HFF-Myc (cell line): ENCODE measurements around the gene OVOL3.

Experiments used
- DNase-seq: peaks from one replicate; pipeline ENCODE4 v3.0.0-alpha.2; 2011; ENCODE audit warnings: low read depth; ENCODE audit errors: extremely low read depth
- H3K4me3 ChIP-seq: replicated peaks from 2 replicates; pipeline ENCODE4 v1.5.1; 2011; ENCODE audit warnings: low read depth, mild to moderate bottlenecking, control low read depth, low read length
- TF ChIP-seq, protein P1 (sequence below): IDR thresholded peaks from 2 replicates; pipeline ENCODE4 v1.5.1; 2012; ENCODE audit warnings: mild to moderate bottlenecking, low read depth, low read length, control low read depth; ENCODE audit errors: missing control alignments

The OVOL3 gene

DNA sequence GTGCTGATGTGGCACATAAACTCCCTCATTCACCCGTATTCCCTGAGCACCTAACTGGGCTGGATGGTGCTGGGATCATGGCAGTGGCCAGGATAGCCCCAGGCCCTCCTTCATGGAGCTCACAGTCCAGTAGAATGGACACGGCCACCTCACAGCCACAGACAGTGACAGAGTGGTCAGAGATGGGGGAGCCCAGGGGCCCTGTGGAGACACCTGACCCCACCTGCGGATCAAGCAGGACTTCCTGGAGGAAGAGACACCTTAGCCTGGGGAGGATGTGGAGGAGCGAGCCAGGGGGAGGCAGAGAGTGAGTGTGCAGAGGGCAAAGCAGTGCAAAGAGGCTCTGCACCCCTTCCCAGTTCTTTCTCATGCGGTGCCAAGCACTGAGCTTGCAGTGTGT lies 21.1 kb upstream of the OVOL3 start:
- H3K4me3 ChIP-seq, result no peak overlapping the region
- TF ChIP-seq, protein P1, sequence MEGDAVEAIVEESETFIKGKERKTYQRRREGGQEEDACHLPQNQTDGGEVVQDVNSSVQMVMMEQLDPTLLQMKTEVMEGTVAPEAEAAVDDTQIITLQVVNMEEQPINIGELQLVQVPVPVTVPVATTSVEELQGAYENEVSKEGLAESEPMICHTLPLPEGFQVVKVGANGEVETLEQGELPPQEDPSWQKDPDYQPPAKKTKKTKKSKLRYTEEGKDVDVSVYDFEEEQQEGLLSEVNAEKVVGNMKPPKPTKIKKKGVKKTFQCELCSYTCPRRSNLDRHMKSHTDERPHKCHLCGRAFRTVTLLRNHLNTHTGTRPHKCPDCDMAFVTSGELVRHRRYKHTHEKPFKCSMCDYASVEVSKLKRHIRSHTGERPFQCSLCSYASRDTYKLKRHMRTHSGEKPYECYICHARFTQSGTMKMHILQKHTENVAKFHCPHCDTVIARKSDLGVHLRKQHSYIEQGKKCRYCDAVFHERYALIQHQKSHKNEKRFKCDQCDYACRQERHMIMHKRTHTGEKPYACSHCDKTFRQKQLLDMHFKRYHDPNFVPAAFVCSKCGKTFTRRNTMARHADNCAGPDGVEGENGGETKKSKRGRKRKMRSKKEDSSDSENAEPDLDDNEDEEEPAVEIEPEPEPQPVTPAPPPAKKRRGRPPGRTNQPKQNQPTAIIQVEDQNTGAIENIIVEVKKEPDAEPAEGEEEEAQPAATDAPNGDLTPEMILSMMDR, result no peak
- DNase-seq, result no peak

DNA sequence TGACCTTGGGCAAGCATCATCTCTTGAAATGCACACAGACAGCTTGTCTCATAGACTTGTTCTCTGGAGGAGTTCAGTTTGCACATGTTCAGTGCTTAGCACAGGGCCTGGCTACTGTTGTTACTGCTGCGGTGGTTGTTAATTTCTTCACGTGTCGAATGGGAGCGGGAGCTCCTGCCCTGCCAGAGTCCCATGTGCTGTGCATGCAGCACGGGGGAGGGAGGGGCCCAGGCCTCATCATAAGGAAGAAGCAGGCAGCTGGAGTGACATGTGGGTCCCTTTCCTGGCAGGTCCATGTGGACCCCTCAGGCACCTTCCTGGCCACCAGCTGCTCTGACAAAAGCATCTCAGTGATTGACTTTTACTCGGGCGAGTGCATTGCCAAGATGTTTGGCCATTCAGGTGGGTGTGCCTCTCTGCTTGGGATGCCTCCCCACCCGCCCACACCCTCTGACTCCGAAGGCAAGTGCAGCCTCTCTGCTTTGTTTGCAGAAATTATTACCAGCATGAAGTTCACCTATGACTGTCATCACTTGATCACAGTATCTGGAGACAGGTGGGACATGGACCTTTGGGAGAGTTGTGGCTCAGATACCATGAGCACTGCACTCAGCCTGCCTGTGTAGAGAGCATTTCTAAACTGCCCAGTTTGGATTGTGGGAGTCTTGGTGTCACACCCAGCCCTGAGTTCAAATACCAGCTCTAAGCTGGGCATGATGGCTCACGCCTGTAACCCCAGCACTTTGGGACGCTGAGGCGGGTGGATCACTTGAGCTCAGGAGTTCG lies 19.8 kb upstream of the OVOL3 start:
- TF ChIP-seq, protein P1, result no peak
- DNase-seq, result no peak
- no peak overlapping the region for H3K4me3 ChIP-seq

DNA sequence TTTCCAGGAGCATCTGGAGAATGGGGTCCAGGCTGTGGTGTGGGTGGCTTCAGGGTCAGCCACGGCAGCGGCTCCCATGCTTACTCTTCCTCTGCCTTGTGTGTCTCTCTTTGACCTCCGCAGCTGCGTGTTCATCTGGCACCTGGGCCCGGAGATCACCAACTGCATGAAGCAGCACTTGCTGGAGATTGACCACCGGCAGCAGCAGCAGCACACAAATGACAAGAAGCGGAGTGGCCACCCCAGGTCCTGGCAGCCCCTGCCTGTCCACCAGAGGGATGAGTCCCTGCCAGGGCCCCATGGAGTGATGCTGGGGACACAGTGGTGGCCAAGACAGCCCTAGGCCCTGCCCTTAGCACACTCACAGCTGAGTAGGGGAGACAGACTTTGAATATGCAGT lies 18.4 kb upstream of the OVOL3 start:
- H3K4me3 ChIP-seq, result no peak overlapping the region
- TF ChIP-seq, protein P1, result no peak
- no peak for DNase-seq

DNA sequence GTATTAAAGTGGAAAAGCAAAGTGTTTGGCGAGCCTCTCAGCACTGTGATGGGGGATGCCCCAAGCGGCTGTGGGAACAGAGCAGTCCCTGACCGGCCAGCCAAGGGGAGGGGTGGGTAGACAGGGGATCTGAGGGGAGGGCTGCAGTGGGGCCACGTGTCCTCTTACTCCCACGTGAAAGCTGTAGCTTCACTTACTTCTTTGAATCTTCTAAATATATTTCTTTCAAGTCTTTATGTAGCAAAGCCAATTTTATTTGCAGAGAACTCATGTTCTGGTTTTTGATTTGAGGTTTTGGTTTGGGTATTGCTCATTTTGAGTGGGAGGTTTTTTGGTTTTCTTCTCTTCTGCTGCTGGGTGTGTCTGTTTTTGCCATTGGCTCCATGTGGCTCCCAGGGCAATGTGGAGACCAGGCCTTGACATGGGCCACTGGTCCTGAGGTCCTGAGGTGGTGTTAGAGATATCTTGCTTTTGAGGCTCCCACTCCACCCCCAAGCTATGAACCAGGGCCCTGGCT lies 17.7 kb upstream of the OVOL3 start:
- no peak overlapping the region for H3K4me3 ChIP-seq
- TF ChIP-seq, protein P1, result no peak
- no peak for DNase-seq

DNA sequence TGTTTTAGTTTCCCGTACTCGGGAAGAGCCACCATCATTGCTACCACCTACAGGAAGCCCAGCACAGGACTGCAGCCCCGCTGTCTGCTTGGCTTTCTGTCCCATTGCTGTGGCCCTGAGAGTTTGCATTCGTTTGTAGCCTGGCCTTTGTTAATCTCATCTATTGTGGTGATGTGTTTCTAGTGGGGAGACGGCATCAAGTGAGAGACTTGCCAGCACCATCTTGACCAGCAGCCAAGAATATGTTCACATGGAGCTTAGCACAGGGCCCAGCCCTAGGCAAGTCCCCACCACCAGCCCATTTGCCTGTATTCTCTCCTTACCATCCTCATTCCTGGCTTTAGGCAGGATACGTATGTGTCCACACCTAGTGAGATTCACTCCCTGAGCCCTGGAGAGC lies 17.3 kb upstream of the OVOL3 start:
- H3K4me3 ChIP-seq, result no peak overlapping the region
- no peak for DNase-seq
- TF ChIP-seq, protein P1, result no peak

DNA sequence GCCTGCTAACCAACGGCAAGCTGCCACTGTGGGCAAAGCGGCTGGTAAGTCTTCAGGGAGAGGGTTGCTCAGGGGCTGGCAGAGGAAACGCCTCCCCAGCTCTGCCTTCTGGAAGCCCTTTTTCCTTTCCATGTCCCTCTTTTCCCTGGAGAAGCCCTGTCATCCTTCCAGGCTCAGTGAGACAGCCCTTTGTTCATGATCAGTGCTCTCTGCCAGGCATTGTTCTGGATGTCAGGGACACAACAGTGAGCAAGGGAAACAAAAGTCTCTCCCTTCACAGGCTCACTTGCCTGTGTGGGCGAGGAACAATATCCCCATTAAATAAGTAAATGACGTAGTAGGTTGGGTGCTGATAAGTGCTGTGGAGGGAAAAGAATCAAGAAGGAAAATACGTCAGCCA lies 13.9 kb upstream of the OVOL3 start:
- TF ChIP-seq, protein P1, result no peak
- DNase-seq, result no peak
- H3K4me3 ChIP-seq, result no peak overlapping the region
